ENCODE measurements around the gene DMRT2. TPM values are rescaled to one million over a fixed set of nuclear protein-coding genes. Genes with fewer than 3 reads are reported as not detected.

Gene DMRT2
- total RNA-seq, 3 donors from 2014 or later: 1.3 to 16.0 (median 5.2) TPM

- H3K4me1 ChIP-seq: no peaks in the 10 kb centered on the region
- H3K27ac ChIP-seq: no peak overlapping the region
- no peak for DNase-seq (ENCODE audit: low spot score in 2 of 2)
- TF ChIP-seq POLR2A (IDR thresholded peaks at IDR 0.05) (no peak), CTCF (IDR thresholded peaks at IDR 0.05) (no peak), POLR2AphosphoS5 (IDR thresholded peaks at IDR 0.05) (no peak)
- no peaks in the 10 kb centered on the region for H3K9me3 ChIP-seq
- H3K36me3 ChIP-seq: no peaks in the 10 kb centered on the region
- no peaks in the 10 kb centered on the region for H3K27me3 ChIP-seq
- H3K4me3 ChIP-seq: no peak overlapping the region
- intact Hi-C loops (cut with DNase I; ENCODE audit: low total_unique reads): no loop called here
Observed at GRCh38 chr9:1008216-1008615, 41.9 kb upstream of the DMRT2 start.

GRCh38 chr9:1009101-1009707 is 41.0 kb upstream of the DMRT2 start:
- no peaks in the 10 kb centered on the region for H3K4me1 ChIP-seq

GRCh38 chr9:1013021-1013420 is 37.1 kb upstream of the DMRT2 start:
- no peak overlapping the region for H3K27ac ChIP-seq
- no peaks in the 10 kb centered on the region for H3K27me3 ChIP-seq
- intact Hi-C loops (cut with DNase I; ENCODE audit: low total_unique reads): no loop called here
- no peak for TF ChIP-seq POLR2A (IDR thresholded peaks at IDR 0.05)
- TF ChIP-seq POLR2AphosphoS5 (IDR thresholded peaks at IDR 0.05): no peak
- TF ChIP-seq CTCF (IDR thresholded peaks at IDR 0.05): no peak
- H3K4me3 ChIP-seq: no peak overlapping the region
- H3K9me3 ChIP-seq: no peaks in the 10 kb centered on the region
- DNase-seq (ENCODE audit: low spot score in 2 of 2): no peak
- H3K36me3 ChIP-seq: no peaks in the 10 kb centered on the region
- H3K4me1 ChIP-seq: no peaks in the 10 kb centered on the region

More at GRCh38 chr9:1009101-1009707, 41.0 kb upstream of the DMRT2 start:
- intact Hi-C loops (cut with DNase I; ENCODE audit: low total_unique reads): no loop called here
- H3K4me3 ChIP-seq: peak overlapping the region in 1 of 3 donors; percentile 1
- DNase-seq (ENCODE audit: low spot score in 2 of 2): peak; percentile 69 to 88
- H3K36me3 ChIP-seq: no peaks in the 10 kb centered on the region
- TF ChIP-seq POLR2AphosphoS5 (IDR thresholded peaks at IDR 0.05) (peak; percentile 21 to 46 (median 44)), CTCF (IDR thresholded peaks at IDR 0.05) (peak; percentile 82 to 96 (median 94)), POLR2A (IDR thresholded peaks at IDR 0.05) (no peak)
- no peak overlapping the region for H3K27ac ChIP-seq
- H3K9me3 ChIP-seq: no peaks in the 10 kb centered on the region
- H3K27me3 ChIP-seq: no peaks in the 10 kb centered on the region

- intact Hi-C loops (cut with DNase I; ENCODE audit: low total_unique reads): no loop called here
- TF ChIP-seq POLR2AphosphoS5 (IDR thresholded peaks at IDR 0.05): no peak
- no peak for TF ChIP-seq CTCF (IDR thresholded peaks at IDR 0.05)
- no peak for TF ChIP-seq POLR2A (IDR thresholded peaks at IDR 0.05)
- H3K4me3 ChIP-seq: no peak overlapping the region
Observed at GRCh38 chr9:1014225-1014624, 35.9 kb upstream of the DMRT2 start.

GRCh38 chr9:1014640-1015039 is 35.5 kb upstream of the DMRT2 start:
- no peak for TF ChIP-seq POLR2AphosphoS5 (IDR thresholded peaks at IDR 0.05)
- no peak for TF ChIP-seq CTCF (IDR thresholded peaks at IDR 0.05)
- no peak for TF ChIP-seq POLR2A (IDR thresholded peaks at IDR 0.05)
- H3K4me1 ChIP-seq: no peaks in the 10 kb centered on the region
- no peak overlapping the region for H3K4me3 ChIP-seq
- H3K36me3 ChIP-seq: no peaks in the 10 kb centered on the region
- H3K27me3 ChIP-seq: no peaks in the 10 kb centered on the region
- no peaks in the 10 kb centered on the region for H3K9me3 ChIP-seq
- DNase-seq (ENCODE audit: low spot score in 2 of 2): no peak
- no peak overlapping the region for H3K27ac ChIP-seq
- intact Hi-C loops (cut with DNase I; ENCODE audit: low total_unique reads): no loop called here

More at GRCh38 chr9:1014225-1014624, 35.9 kb upstream of the DMRT2 start:
- no peaks in the 10 kb centered on the region for H3K36me3 ChIP-seq
- no peaks in the 10 kb centered on the region for H3K4me1 ChIP-seq
- no peaks in the 10 kb centered on the region for H3K27me3 ChIP-seq
- DNase-seq (ENCODE audit: low spot score in 2 of 2): no peak
- no peak overlapping the region for H3K27ac ChIP-seq
- no peaks in the 10 kb centered on the region for H3K9me3 ChIP-seq
